ENCODE measurements around the gene LYPD4. TPM values are rescaled to one million over a fixed set of nuclear protein-coding genes. Genes with fewer than 3 reads are reported as not detected.

LYPD4 gene
- total RNA-seq, 2 experiments from 2014 or later: not detected

DNA sequence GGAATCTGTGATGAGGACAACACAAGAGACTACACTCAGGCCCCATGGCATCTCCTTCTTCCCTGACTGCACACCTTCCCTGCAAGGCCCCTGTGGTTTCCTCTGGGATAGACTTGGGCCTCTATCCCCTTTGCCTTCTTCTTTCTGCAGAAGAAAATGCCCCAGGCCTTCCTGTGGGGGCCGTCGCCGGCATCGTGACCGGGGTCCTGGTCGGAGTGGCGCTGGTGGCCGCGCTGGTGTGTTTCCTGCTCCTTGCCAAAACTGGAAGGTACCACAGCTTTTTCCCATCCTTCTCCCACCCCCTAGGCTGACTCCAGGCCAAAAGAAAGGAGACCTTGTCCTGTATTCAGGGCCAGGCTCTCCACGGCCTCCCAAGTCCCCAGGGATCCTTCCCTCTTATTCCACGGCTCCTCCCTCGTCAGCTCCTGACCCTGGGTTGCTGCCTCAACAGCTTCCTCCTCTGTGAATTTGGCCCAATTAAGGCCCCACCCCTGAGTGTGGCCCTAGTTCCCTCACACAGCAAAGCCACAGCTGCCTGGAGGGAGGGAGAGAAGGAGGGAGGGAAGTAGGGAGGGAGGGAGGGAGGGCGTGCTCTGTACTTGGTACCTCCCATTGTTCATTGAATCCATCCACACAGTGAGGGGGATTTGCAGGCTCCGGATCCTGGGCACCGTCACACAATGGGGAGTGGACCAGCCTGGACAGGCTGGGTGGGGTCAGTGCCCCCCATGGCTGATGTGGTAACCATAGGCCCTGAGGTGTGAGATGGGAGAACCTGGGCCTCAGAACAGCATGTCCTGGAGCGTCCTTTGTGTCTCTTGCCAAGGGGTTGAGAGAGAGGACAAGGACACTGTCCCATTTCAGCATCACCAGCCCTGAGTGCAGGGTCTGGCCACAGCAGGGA is 35.6 kb downstream of the LYPD4 start:
- intact Hi-C loops (cut with micrococcal nuclease): no loop called here
- peaks cover 14% of the 10 kb centered on the region for H3K4me1 Mint-ChIP-seq (ENCODE audit: low read depth)
- CTCF ChIA-PET: interaction anchor here (7.1 kb wide), 1 partner anchor 16 kb away, joined by 51 read pairs; no protein-coding TSS in a partner anchor
- H3K9me3 Mint-ChIP-seq: no peaks in the 10 kb centered on the region
- H3K27ac Mint-ChIP-seq: no peak overlapping the region
- H3K4me3 Mint-ChIP-seq: no peak overlapping the region
- no peaks in the 10 kb centered on the region for H3K27me3 Mint-ChIP-seq (ENCODE audit: low read depth)
- H3K36me3 Mint-ChIP-seq (ENCODE audit: low read depth): no peaks in the 10 kb centered on the region
- no peak for DNase-seq

DNA sequence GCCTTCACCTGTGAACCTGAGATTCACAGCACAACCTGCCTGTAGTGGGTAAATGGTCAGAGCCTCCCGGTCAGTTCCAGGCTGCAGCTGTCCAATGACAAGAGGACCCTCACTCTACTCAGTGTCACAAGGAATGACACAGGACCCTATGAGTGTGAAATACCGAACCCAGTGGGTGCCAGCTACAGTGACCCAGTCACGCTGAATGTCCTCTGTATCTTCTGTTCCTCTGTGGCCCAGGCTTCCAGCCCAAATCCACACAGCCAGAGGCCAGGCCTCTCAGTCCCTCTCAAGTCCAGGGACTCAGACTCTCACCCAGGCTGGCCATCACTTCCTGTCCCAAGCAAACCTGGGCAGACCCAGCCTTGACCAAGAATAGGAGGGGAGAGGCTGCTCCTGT is 37.3 kb downstream of the LYPD4 start:
- no peaks in the 10 kb centered on the region for H3K36me3 Mint-ChIP-seq (ENCODE audit: low read depth)
- H3K4me3 Mint-ChIP-seq: no peak overlapping the region
- intact Hi-C loops (cut with micrococcal nuclease): no loop called here
- DNase-seq: no peak
- peaks cover 26% of the 10 kb centered on the region for H3K4me1 Mint-ChIP-seq (ENCODE audit: low read depth)
- CTCF ChIA-PET: interaction anchor here (7.1 kb wide), 1 partner anchor 14 kb away, joined by 51 read pairs; no protein-coding TSS in a partner anchor
- H3K27me3 Mint-ChIP-seq (ENCODE audit: low read depth): no peaks in the 10 kb centered on the region
- no peaks in the 10 kb centered on the region for H3K9me3 Mint-ChIP-seq
- no peak overlapping the region for H3K27ac Mint-ChIP-seq

- intact Hi-C loops (cut with micrococcal nuclease): no loop called here
- no peaks in the 10 kb centered on the region for H3K36me3 Mint-ChIP-seq (ENCODE audit: low read depth)
- CTCF ChIA-PET: interaction anchor here (0.7 to 7.1 kb wide), 2 partner anchors 11 to 43 kb away, joined by 3 to 51 read pairs; no protein-coding TSS in a partner anchor
- H3K9me3 Mint-ChIP-seq: no peaks in the 10 kb centered on the region
- H3K4me3 Mint-ChIP-seq: no peak overlapping the region
- no peak for DNase-seq
- peak overlapping the region; percentile 67 for H3K27ac Mint-ChIP-seq
- H3K4me1 Mint-ChIP-seq (ENCODE audit: low read depth): peaks cover 35% of the 10 kb centered on the region
- no peaks in the 10 kb centered on the region for H3K27me3 Mint-ChIP-seq (ENCODE audit: low read depth)
Observed at GRCh38 chr19:41804336-41804735, 40.1 kb downstream of the LYPD4 start.

DNA sequence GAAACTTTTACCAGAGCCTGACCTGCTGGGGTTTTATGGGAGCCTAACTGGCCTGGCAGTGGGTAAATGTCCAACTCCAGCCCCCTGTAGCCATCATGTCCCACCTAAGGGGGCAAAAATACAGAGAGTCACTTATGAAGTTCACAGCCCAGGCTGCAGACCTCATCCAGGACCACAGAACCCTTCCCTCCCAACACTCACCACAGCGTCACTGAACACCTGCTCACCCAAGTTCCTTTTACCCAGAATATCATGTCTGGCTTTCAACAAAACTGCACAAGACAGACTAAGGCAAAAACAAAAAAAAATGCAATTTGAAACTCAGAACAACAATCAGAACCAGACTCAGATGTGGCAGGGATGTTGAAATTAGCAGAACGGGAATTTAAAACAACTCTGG is 41.7 kb downstream of the LYPD4 start:
- Mint-ChIP-seq H3K4me3 (no peak overlapping the region), H3K36me3 (ENCODE audit: low read depth) (no peaks in the 10 kb centered on the region), H3K9me3 (no peaks in the 10 kb centered on the region), H3K27ac (peak overlapping the region; percentile 9), H3K27me3 (ENCODE audit: low read depth) (no peaks in the 10 kb centered on the region), H3K4me1 (ENCODE audit: low read depth) (peaks cover 35% of the 10 kb centered on the region)
- CTCF ChIA-PET: interaction anchor here (0.7 to 7.1 kb wide), 3 partner anchors 9 to 50 kb away, joined by 3 to 51 read pairs (median 3); no protein-coding TSS in a partner anchor
- intact Hi-C loops (cut with micrococcal nuclease): no loop called here
- DNase-seq: no peak

- H3K36me3 Mint-ChIP-seq (ENCODE audit: low read depth): no peaks in the 10 kb centered on the region
- DNase-seq: no peak
- peak overlapping the region; percentile 31 for H3K27ac Mint-ChIP-seq
- intact Hi-C loops (cut with micrococcal nuclease): no loop called here
- H3K9me3 Mint-ChIP-seq: no peaks in the 10 kb centered on the region
- H3K4me3 Mint-ChIP-seq: no peak overlapping the region
- peaks cover 35% of the 10 kb centered on the region for H3K4me1 Mint-ChIP-seq (ENCODE audit: low read depth)
- CTCF ChIA-PET: interaction anchor here (1.1 to 7.1 kb wide), 3 partner anchors 8 to 95 kb away, joined by 3 to 51 read pairs (median 3); no protein-coding TSS in a partner anchor
- H3K27me3 Mint-ChIP-seq (ENCODE audit: low read depth): no peaks in the 10 kb centered on the region
Observed at GRCh38 chr19:41801792-41802211, 42.7 kb downstream of the LYPD4 start.

DNA sequence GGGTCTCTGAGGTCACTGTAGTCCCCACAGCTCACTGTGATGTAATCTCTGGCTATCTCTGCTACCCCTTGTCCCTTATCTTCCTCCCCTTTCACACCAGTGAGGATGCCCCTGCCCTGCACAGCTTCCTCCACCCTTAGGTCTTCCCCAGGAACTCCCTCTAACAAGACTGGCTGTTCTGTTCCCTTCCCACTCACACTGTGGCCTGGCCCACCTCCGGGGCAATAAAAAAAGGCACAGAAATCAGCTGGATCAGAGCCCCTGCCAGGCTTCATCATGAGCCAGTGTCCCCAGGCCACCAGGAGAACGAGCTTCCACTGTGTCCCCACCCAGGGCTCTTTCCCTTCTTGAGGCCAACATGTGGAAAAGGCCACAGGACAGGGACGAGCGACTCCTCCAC is 43.5 kb downstream of the LYPD4 start:
- CTCF ChIA-PET: interaction anchor here (0.6 to 1.2 kb wide), 4 partner anchors 14 to 614 kb away, joined by 3 read pairs; no protein-coding TSS in a partner anchor
- H3K27ac Mint-ChIP-seq: no peak overlapping the region
- H3K9me3 Mint-ChIP-seq: no peaks in the 10 kb centered on the region
- no peak overlapping the region for H3K4me3 Mint-ChIP-seq
- no peaks in the 10 kb centered on the region for H3K27me3 Mint-ChIP-seq (ENCODE audit: low read depth)
- H3K4me1 Mint-ChIP-seq (ENCODE audit: low read depth): peaks cover 35% of the 10 kb centered on the region
- no peaks in the 10 kb centered on the region for H3K36me3 Mint-ChIP-seq (ENCODE audit: low read depth)
- intact Hi-C loops (cut with micrococcal nuclease): no loop called here
- DNase-seq: no peak

DNA sequence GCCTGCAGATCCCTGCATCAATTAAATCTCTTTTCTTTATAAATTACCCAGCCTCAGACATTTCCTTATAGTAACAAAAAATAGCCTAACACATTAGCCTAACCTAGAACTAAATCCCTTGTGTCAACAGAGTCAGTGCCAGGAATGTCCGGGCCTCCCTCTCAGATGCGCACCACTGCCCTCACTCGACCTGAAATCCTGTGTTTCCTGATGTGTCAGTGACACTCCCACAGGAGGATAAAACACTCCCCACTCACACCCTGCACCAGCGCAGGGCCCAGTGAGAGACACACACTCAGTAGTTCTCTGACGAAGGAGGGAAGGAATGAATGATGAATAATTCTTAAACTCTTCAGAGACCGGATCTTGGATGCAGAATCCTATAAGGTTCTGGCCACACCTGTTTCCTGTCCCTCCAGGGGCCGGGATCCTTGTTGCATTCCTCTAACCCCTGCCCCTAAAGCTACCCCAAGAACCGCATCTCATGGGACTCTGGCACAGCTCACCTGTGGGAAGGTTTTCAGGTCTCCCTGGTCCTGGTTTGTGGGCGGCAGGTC is 45.0 kb downstream of the LYPD4 start:
- peaks cover 4% of the 10 kb centered on the region for H3K27me3 Mint-ChIP-seq (ENCODE audit: low read depth)
- CTCF ChIA-PET: interaction anchor here (1.0 to 1.6 kb wide), 2 partner anchors 46 to 108 kb away, joined by 3 read pairs; no protein-coding TSS in a partner anchor
- H3K9me3 Mint-ChIP-seq: no peaks in the 10 kb centered on the region
- intact Hi-C loops (cut with micrococcal nuclease): no loop called here
- no peaks in the 10 kb centered on the region for H3K36me3 Mint-ChIP-seq (ENCODE audit: low read depth)
- no peak overlapping the region for H3K27ac Mint-ChIP-seq
- no peak overlapping the region for H3K4me3 Mint-ChIP-seq
- H3K4me1 Mint-ChIP-seq (ENCODE audit: low read depth): peaks cover 27% of the 10 kb centered on the region
- no peak for DNase-seq

DNA sequence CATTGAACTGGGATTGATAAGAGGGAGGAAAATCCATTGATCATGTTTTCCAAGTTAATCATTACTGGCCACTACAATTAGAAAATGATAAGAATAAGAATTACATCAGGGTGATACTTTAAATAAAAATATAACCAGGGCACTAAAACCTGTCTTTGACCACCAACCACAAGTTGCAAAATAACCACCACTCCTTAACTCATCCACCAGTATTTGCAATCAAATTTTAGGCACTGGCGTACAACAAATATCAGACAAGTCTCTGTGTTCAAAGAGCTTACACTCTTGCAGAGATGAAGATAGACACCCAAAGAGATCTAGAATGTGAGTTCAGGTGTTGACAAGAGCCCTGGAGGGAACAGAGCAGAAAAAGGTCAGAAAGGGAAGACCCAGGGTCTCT is 47.6 kb downstream of the LYPD4 start:
- DNase-seq: no peak
- Mint-ChIP-seq H3K27me3 (ENCODE audit: low read depth) (peaks cover 16% of the 10 kb centered on the region), H3K4me1 (ENCODE audit: low read depth) (peaks cover 7% of the 10 kb centered on the region), H3K27ac (no peak overlapping the region), H3K4me3 (no peak overlapping the region), H3K9me3 (no peaks in the 10 kb centered on the region), H3K36me3 (ENCODE audit: low read depth) (no peaks in the 10 kb centered on the region)
- CTCF ChIA-PET: no interaction called here
- intact Hi-C loops (cut with micrococcal nuclease): no loop called here

- Mint-ChIP-seq H3K27ac (no peak within 1 kb of the TSS), H3K4me1 (ENCODE audit: low read depth) (peaks cover 1% of the 10 kb centered on the region), H3K36me3 (ENCODE audit: low read depth) (no peaks in the 10 kb centered on the region), H3K9me3 (no peaks in the 10 kb centered on the region), H3K4me3 (no peak within 1 kb of the TSS), H3K27me3 (ENCODE audit: low read depth) (peaks cover 16% of the 10 kb centered on the region)
- CTCF ChIA-PET: interaction anchor here (1.4 to 6.1 kb wide), 8 partner anchors 21 to 242 kb away, joined by 3 to 82 read pairs (median 8); no protein-coding TSS in a partner anchor
- DNase-seq: no peak
- intact Hi-C loops (cut with micrococcal nuclease): no loop called here
Observed at GRCh38 chr19:41796362-41796761, 48.1 kb downstream of the LYPD4 start, which contains the start of gene CEACAM3. Gene CEACAM3 (plus strand): TSS chr19:41796587. CDS start chr19:41796678, 91 bp downstream.

- Mint-ChIP-seq H3K4me1 (ENCODE audit: low read depth) (no peaks in the 10 kb centered on the region), H3K27me3 (ENCODE audit: low read depth) (peaks cover 18% of the 10 kb centered on the region), H3K9me3 (no peaks in the 10 kb centered on the region), H3K4me3 (no peak overlapping the region), H3K27ac (no peak overlapping the region), H3K36me3 (ENCODE audit: low read depth) (no peaks in the 10 kb centered on the region)
- peak; percentile 81 for DNase-seq
- CTCF ChIA-PET: interaction anchor here (0.7 to 6.1 kb wide), 26 partner anchors 10 to 244 kb away, joined by 3 to 82 read pairs (median 5); partner anchors contain the start of gene CEACAM6
- intact Hi-C loops (cut with micrococcal nuclease): loop anchor here (2.0 kb wide), 1 partner anchor 156 kb away; no protein-coding TSS in a partner anchor
Observed at GRCh38 chr19:41795031-41795461, 49.4 kb downstream of the LYPD4 start.

DNA sequence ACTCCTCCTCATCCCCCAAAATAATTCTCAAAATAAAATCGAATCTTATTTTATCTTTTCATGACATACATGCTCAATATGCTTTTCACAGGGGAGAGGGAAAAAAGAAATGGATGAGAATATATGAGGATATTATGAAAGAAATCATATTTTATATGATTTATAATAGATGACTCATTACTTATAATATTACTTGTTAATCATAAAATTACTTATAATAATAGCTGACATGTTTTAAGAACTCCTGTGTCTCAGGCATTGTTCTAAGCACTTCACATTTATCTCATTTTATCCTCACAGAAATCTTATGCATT is 51.1 kb downstream of the LYPD4 start:
- intact Hi-C loops (cut with micrococcal nuclease): loop anchor here (1.0 kb wide), 1 partner anchor 28 kb away; no protein-coding TSS in a partner anchor
- CTCF ChIA-PET: interaction anchor here (0.5 to 6.1 kb wide), 28 partner anchors 9 to 1756 kb away, joined by 3 to 82 read pairs (median 4); no protein-coding TSS in a partner anchor
- no peak overlapping the region for H3K27ac Mint-ChIP-seq
- H3K9me3 Mint-ChIP-seq: no peaks in the 10 kb centered on the region
- no peaks in the 10 kb centered on the region for H3K4me1 Mint-ChIP-seq (ENCODE audit: low read depth)
- DNase-seq: no peak
- H3K36me3 Mint-ChIP-seq (ENCODE audit: low read depth): no peaks in the 10 kb centered on the region
- no peak overlapping the region for H3K4me3 Mint-ChIP-seq
- peaks cover 18% of the 10 kb centered on the region for H3K27me3 Mint-ChIP-seq (ENCODE audit: low read depth)

Measured in activated naive CD4-positive, alpha-beta T cell treated with anti-CD3 and anti-CD28 coated beads for 36 hours (primary cell).